ENCODE measurements around the gene UBP1. TPM values are rescaled to one million over a fixed set of nuclear protein-coding genes. Genes with fewer than 3 reads are reported as not detected.
A peak's percentile ranks its signal among the peaks of the same experiment; 100 is the strongest.
"Not testable (repeated sequence)": the region's sequence is repeated elsewhere in the genome, so short reads cannot be mapped to it uniquely, and the experiment has no call there.

UBP1 gene
- polyA plus RNA-seq, 4 donors: 90.7 to 113 (median 96.6) TPM

DNA sequence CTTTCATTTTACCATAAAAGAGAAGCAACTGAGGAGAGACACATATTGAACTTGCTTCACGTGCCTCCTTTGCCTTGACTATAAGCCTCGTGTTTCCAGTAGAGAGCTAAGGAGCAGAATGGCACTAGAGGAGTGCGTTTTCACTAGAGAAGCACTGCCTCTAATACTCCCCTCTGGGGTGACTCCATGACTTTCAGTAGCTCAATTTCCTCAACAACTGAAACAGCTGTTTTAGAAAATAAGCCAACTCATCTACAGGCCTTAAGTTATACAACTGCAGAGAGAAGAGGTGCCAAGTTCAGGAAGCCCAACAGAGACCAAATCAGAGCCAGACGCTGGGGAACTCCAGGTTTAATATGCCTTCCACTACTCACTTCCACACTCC lies 1.9 kb downstream of the UBP1 start:
- DNase-seq (ENCODE audit: low read depth in 4 of 4, low spot score in 3 of 4): peak in 2 of 4 donors; percentile 8 to 12

DNA sequence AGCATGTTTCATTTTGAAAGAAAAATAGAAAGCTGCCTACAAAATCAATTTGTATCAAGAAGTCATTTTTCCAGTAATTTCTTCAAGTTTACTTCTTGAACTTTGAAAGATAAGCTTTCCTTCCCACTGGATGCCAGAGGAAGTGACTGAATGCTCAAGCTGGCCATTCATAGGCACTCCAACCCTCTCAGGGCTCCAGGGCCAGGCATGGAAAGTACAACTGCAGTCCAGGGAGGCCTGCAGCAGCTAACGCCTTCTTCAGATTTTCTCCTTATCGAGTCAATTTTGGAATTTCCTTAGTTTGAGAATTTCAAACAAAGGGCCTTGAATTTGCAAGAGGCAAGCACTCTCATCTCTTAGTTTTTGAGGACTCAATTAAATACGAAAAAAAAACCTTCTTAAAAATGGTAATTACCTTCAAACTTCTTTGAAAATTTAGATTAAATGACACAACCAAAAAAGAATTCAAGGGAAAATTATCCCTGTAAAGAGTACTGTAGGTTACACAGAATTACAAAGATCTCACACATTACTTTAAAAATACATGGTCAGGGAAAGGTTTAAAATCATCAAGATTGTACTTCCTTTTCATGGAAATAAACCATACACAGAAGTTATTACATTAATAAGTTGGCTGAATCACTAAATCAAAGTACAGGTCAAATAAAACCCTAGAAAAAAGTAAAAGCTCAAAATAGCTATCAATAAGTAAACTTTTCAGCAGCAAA lies 2.5 kb downstream of the UBP1 start:
- peak in 1 of 4 donors; percentile 1 for DNase-seq (ENCODE audit: low read depth in 4 of 4, low spot score in 3 of 4)

DNA sequence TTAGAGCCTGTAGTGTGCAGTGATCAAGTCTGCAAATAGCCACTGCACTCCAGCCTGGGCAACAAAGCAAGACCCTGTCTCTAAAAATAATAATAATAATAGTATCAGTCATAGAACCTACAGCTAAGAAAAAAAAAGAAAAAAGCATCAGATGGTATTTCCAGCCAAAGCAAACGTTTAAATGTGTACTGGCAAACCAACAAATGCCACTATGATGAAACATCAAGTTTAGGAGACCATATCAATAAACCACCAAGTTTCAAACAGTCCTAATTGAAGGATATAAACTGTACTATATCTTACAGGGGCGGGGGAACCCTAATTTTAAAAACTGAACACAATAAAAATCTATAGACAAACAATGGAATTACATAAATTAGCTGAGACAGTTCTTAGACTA lies 6.4 kb downstream of the UBP1 start:
- DNase-seq (ENCODE audit: low read depth in 4 of 4, low spot score in 3 of 4): no peak

DNA sequence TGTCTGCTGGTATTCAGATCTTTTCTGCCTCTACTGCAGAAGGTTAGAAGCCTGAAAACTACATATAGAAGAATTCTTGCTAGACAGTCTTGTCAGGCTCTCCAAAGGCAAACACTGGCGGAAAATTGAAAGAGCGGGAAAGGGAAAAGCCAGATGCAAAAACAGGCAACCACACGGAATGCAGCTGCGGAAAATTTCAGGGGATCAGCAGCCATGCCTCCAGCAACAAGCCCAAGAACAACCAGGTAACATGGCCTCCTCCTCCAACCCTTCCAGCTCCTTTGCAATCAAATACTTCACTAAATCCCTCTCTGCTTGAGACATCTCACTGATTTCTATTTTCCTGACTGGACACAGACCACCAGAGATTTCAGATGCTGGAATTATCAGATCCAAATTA lies 9.6 kb downstream of the UBP1 start:
- no peak for DNase-seq (ENCODE audit: low read depth in 4 of 4, low spot score in 3 of 4)

DNA sequence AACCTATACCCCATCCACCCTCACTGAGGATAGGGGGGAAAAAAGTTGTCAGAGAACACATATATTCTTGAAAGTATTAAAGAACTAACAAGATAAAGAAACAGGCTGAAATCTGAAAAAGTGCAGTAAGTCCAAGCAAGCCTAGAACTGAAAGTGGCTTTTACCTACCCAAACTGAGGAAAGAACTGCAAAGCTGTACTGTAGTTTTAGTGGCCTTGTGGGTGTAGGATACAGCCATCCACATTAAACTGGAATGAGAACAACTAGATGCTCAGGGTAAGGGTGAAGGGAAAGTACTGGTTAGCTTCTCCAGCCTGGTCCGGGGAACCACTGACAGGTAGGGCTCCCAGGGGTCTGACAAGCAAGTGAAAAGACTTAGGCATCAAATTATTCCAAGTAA lies 10.1 kb downstream of the UBP1 start:
- DNase-seq (ENCODE audit: low read depth in 4 of 4, low spot score in 3 of 4): no peak

DNA sequence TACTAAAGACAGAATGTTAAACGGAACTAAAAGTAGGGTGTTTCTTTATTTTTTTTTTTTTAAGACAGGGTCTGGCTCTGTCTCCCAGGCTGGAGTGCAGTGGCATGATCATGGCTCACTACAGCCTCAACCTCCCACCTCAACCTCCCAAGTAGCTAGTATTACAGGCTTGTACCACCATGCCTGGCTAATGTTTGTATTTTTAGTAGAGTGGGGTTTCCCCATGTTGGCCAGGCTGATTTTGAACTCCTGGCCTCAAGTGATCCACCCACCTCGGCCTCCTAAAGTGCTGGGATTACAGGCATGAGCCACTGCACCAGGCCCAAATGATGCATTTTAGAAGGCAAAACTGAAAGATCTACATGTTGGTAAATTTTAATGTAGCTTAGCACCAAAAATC lies 10.9 kb downstream of the UBP1 start:
- DNase-seq (ENCODE audit: low read depth in 4 of 4, low spot score in 3 of 4): not testable (repeated sequence)

DNA sequence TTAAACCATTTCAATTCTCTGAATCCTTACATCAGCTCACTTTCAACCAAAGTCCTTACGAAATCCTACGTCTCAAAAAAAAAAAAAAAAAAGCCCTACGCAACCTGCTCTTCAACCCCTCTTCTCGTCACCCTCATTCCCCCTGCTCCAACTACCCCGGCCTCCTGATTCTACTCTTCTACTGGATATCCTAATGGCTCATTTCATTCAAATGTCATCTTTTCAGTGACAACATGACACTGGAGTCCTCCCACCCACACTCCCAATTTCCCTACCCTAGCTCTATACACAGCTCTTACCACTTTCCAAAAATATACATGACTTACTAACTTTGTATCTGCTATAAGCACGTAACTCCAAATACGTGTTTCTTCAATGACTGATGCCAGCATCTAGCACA lies 11.5 kb downstream of the UBP1 start:
- DNase-seq (ENCODE audit: low read depth in 4 of 4, low spot score in 3 of 4): no peak

DNA sequence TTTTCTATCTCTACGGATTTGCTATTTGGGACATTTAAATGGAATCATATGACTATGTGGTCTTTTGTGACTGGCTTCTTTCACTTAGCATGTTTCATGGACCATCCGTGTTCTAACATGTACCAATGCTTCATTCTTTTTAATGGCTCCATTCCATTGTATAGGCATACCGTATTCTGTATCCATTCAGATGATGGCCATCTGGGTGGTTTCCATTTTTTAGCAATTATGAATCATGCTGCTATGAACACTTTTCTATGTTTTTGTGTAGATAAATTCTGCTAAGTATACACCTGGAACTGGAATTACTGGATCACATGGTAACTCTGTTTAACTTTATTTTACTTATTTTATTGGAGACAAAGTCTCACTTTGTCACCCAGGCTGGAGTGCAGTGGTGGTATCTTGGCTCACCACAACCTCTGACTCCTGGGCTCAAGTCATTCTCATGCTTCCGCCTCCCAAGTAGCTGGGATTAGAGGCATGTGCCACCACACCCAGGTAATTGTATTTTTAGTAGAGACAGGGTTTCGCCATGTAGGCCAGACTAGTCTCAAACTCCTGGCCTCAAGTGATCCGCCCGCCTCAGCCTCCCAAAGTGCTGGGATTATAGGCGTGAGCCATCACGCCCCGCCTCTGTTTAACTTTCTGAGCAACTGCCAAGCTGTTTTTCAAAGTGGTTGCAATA lies 13.4 kb downstream of the UBP1 start:
- DNase-seq (ENCODE audit: low read depth in 4 of 4, low spot score in 3 of 4): no peak

DNA sequence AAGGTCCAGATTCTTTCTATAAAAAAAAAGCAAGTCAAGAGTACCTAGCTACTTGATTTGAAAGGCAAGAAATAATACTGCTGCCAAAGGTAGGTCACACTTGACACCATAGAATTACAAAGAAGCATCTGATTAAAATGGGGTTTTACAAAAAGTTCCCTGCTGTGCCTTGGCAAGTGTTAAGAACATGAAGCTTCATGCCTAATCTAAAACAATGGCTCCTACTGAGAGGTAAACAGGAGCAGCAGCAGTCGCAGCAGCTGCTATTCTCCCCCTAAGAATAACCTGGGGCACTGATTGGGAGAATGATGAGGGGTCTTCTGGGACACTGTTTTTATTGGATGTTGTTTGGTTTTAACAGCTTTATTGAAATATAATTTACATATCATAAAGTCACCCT lies 14.1 kb downstream of the UBP1 start:
- DNase-seq (ENCODE audit: low read depth in 4 of 4, low spot score in 3 of 4): no peak

DNA sequence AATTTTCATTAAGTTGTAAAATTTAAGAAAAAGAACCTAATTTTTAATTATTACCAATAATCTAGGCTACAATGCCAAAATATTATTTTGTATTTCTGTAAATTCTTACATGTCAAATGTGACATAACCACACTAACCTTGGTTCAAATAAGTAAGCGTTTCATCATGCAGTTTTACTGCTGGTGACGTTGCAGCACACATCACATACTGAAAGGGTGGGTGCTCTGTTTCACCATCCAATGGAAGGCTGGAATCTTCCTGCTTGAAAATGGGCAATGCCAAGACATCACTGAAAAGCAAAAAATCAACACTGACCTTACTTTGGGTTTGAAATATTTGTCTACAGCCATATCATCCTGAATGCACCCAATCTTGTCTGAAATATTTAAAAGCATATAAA lies 14.8 kb downstream of the UBP1 start:
- DNase-seq (ENCODE audit: low read depth in 4 of 4, low spot score in 3 of 4): no peak

DNA sequence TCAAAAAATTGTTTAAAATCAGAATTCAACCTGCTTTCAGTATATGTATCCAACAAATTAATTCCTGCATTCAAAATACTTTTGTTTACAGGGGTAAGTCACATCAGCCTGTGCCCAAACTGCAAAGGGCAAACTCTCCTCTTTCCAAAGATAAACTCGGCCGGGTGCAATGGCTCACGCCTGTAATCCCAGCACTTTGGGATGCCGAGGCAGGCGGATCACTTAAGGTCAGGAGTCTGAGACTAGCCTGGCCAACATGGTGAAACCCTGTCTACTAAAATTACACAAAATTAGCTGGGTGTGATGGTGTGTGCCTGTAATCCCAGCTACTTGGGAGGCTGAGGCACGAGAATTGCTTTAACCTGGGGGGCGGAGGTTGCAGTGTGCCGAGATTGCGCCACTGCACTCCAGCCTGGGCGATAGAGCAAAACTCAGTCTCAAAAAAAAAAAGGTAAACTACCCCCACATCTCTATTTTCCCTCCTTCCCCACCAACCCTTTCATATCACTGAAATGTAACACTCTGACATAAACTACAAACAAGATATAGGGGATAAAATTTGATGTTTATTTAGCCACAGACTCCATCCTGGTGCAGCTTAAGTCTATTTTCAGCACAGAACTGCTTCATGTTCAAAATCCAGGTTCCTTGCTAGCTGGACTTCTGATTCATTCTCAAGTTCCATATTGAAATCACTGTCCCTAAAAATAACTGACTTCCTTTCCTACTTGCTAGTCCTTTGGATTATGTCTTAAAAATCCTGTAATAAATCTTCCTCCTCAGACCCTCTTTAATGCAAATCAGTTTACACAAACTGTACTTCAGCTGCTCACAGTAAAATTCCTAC lies 15.4 kb downstream of the UBP1 start:
- DNase-seq (ENCODE audit: low read depth in 4 of 4, low spot score in 3 of 4): no peak

DNA sequence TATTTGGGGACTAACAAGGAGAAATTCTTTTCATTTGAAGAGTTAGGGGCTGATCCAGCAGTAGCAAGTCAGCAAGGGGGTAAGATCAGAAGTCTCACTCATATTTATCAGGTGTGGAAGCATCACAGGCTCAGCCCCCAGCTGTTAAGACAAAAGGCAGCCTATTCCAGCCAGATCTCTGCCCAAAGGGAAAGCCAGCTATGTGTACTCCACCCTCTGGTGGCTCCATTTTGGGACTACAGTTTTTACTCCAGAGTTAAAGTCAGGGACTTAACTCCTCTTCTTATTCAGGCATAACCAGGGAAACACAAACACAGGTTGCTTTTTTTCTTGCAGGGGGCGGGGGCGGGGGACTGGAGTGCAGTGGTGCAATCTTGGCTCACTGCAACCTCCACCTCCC lies 19.2 kb downstream of the UBP1 start:
- no peak for DNase-seq (ENCODE audit: low read depth in 4 of 4, low spot score in 3 of 4)

DNA sequence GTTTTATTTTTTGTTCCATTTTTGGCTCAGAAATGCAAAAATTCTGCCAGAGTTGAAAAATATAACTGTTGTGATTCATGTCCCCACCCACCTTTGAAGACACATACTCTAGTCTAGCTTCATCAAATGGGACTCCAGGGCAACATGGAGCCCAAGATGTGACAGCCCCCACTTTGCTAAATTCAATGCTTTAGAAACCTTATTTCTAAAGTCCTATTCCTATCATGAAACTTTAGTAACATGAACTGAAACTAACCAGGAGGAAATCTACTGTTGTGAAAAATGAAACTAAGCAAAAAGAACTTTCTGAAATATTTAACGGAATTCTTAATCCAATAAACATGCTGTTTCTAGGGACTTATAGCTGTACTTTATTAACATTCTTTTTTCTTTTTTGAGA lies 20.3 kb downstream of the UBP1 start:
- no peak for DNase-seq (ENCODE audit: low read depth in 4 of 4, low spot score in 3 of 4)

DNA sequence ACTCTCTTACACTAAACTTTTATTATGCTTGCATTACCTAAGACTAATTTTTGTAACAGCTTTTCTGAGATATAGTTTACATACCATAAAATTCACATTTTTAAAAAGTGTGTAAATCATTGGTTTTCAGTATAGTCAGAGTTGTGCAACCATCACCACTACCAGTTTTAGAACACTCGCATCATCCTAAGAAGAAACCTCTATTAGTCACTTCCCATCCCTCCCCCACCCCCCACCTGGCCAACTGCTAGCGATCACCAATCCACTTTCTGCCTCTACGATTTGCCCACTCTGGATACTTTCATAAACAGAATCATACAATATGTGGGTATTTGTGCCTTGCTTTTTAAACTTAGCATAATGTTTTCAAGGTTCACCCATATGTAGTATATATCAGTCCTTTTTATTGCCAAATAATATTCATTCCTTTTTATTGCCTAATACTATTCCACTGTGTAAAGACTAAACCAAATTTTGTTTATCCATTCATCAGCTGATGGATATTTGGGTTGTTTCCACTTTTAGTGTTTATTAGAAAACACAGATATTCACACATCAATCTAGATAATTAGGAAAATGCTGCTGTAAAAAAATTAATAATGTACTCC lies 23.0 kb downstream of the UBP1 start:
- DNase-seq (ENCODE audit: low read depth in 4 of 4, low spot score in 3 of 4): no peak

DNA sequence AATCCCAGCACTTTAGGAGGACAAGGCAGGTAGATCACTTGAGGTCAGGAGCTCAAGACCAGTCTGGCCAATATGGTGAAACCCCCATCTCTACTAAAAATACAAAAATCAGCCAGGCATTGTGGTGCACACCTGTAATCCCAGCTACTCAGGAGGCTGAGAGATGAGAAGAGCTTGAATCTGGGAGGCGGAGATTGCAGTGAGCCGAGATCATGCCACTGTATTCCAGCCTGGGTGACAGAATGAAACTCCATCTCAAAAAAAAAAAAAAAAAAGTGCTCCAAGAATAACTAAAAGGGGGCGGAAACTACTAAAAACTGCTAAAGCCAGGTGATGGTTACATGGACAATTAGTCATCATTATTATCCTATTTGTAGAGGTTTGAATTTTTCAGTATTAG lies 29.4 kb downstream of the UBP1 start:
- DNase-seq (ENCODE audit: low read depth in 4 of 4, low spot score in 3 of 4): not testable (repeated sequence)

DNA sequence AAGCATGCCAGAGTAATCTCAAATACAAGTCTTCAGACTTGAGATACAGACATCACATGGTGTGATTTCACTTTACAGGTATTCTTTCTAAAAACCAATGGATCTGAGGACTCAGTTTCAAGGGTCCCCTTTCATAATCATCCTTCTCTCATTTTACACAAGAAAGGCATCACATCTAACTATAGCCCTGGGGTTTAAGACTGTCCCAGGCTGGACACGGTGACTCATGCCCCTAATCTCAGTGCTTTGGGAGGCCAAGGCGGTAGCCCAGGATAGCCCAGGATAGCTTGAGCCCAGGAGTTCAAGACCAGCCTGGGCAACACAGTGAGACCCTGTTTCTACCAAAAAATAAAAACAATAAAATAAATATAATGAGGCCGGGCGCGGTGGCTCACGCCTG lies 36.4 kb downstream of the UBP1 start:
- DNase-seq (ENCODE audit: low read depth in 4 of 4, low spot score in 3 of 4): no peak

DNA sequence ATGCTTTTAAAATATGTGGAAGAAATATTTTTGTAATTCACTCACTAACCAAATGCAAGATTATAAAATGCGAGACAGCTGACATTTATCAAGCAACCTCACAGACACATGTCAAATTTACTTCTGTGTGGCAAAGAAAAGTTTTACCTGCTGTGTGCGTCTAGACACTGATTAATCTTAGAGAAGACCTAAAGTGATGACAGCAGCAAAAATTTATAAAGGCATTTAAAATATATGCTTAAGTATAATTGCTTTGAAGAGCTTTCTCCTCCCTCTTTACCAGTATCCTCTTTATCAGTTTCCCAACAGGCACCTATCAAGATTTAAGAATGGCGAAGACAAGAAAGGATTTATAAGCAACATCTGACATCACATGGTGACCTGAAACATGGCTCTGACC lies 37.3 kb downstream of the UBP1 start:
- no peak for DNase-seq (ENCODE audit: low read depth in 4 of 4, low spot score in 3 of 4)

DNA sequence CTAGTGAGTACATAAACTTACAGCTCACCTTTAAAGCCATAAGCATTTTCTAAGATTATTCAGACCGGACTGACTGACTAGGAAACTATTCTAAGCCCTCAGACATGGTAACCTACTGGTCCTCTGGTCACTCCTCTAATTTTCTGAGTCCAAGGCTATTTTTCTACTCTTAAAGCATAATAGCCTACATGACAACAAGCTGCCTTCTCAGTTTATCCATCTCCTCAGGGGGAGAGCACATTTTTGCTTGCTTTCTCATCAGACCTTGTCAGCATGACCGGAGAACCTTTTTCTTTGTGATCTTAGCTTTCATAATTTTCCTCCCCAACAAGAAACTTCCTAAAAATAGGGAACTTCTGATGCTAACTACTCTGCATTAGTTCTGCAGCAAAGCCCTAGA lies 38.4 kb downstream of the UBP1 start:
- DNase-seq (ENCODE audit: low read depth in 4 of 4, low spot score in 3 of 4): no peak

DNA sequence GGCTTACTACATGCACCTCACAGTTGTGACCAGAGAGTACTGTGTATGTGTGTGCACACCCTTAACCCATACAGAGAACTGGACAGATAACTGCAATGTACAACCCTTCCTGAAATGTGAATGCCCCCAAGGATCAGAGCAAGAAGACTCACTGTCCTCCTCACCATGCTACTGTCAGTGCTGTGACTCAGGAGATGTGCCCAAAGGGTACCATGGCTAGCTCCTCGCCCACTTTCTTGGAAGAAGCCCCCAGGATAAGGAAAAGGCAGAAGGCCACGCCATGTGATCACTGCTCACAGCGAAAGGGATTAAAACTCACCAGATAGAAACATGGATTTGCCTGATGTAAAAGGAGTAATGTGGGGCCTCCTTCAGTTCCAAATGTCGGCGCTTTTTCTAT lies 41.8 kb downstream of the UBP1 start:
- DNase-seq (ENCODE audit: low read depth in 4 of 4, low spot score in 3 of 4): no peak

DNA sequence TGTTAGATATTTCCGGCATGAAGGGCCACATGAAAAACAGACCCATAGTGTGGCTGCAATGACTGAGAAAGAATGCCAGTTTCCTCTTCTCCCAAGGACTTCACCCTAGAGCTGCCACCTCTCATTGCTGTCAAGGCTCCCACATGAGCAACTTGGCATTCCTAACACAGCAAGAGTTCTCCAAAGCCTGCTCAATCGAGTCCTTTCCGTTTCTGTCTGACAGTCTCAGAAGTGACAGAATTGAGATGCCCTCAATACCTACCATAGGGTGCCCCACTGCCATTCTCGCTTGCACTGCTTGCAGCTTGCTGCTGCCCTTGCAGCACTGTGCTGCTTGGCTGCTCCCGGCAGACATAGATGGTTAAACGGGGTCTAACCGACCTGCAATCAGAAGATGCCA lies 44.3 kb downstream of the UBP1 start:
- DNase-seq (ENCODE audit: low read depth in 4 of 4, low spot score in 3 of 4): no peak

DNA sequence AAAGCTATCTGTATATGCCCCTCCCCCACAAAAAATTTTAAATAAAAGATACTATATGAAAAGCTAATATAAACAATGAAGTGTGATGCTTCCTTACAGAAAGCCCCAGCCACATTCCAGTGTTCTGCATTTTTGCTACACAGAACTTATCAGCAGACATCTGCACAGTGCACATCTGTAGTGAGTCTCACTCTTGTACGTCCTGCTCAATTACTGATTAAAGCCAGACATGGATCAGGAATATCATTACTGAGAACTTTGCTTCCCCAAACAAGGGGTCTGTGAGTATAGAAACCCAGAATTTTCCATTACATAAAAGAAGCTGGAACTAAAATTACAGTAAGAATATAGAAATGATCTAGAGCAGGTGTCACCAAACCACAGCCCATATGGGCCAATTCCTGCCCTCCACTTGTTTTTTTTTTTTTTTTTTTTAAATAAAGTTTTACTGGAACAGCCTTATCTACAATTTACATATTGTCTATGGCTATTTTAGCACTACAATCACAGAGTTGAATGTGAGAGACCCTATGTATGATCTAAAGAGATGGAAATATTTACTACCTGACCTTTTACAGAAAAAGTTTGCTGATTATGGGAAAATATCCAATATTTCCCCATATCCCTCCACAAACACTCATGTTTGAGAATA lies 45.7 kb downstream of the UBP1 start:
- DNase-seq (ENCODE audit: low read depth in 4 of 4, low spot score in 3 of 4): no peak

All from left renal pelvis (tissue), 4 donors.